Kidney tubule cell (primary cell): ENCODE results near the gene KCNN2.

Source experiments
- DNase-seq: peaks from one replicate; pipeline ENCODE4 v3.0.0-alpha.2; 2018; ENCODE audit warnings: low spot score

KCNN2 gene

DNA sequence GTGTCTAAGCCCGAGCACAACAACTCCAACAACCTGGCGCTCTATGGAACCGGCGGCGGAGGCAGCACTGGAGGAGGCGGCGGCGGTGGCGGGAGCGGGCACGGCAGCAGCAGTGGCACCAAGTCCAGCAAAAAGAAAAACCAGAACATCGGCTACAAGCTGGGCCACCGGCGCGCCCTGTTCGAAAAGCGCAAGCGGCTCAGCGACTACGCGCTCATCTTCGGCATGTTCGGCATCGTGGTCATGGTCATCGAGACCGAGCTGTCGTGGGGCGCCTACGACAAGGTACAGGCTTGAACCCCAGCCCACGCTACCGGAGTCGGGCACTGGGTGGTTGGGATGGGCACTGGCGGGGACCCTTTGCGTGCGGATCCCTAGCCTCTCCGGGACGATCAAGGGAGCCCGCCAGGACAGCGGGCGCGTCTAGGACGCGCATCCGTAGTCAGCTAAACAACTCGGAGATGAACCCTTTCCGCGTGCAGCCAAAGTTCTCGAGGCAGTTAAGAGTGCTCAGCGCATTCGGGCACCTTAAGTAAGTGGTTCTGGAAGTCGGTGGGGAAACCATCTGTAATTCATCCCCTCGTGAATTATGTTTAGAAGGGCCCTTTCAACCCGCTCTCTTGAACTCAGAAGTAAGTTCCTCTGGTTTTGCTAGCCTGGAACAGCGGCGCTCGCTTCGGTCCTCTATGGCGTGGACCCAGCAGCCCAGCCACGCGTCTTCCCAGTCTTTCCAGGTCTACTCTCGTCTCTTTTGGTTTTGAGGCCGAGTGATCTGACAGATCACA is 1.3 kb downstream of the KCNN2 start:
- DNase-seq = no peak

DNA sequence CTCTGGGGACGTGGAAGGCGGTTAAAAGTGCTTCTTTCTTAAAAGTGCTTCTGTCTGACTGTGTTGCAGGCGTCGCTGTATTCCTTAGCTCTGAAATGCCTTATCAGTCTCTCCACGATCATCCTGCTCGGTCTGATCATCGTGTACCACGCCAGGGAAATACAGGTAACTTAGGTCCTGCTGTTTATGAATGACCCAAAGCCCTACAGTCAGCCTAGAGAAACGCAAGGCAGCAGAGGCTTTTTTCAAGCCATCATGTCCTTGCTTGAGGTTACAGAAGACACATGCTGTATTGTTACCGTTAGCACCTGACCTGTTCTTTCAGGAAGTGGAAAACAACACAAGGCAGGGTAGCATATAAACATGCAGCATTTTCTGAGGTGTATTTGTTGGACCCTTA is 2.0 kb downstream of the KCNN2 start:
- no peak for DNase-seq

DNA sequence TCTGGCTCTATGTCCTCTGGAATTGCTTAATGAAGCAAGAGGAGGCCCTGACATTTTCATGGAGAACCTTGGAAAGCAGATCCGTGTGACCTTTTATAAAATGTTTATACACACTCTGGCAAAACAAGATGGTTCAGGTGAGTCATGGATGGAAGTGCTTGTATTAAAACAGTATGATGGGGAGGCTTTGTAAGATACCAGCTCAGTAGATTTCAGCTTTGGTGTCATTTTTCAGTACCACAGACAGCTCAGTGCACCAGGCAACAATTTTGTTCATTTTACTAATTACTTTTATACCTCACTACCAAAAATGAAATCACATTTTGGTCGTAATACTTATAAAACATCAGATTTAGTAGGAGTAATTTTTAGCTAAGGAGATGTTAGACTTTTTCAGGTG is 5.2 kb downstream of the KCNN2 start:
- no peak for DNase-seq

DNA sequence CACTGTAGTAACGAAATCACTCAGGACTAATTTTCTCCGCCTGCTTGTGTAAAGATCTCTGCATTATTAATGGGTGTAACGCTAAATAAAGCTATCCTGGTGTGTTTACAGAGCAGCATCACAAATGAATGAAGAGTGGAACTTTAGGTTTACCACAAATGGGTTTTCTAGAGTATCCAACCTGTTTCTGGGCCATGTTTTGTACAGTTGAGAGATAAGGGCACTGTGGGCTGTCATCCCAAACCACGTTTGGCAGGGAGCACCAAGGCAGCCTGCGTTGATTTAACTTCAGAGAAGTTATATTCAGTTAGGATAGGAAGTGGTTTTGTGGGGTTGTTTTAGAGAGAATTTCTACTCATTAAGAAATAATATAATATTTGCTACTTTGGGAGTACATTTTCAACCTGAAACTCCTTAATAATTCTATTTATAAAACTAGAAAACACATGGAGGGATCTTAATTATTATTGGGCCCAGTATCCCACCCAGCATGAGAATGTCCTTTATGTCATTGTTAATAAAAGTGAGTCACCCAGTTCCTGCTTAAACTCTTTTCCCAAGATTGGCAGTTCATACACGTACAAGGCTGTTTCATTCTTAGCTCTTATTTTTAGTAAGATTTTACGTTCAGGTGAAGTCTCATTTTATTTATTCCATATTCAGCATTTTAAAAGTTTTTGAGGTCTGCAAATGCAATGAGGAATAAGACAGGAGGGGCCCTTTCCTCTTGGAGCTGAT is 8.0 kb downstream of the KCNN2 start:
- DNase-seq = no peak

DNA sequence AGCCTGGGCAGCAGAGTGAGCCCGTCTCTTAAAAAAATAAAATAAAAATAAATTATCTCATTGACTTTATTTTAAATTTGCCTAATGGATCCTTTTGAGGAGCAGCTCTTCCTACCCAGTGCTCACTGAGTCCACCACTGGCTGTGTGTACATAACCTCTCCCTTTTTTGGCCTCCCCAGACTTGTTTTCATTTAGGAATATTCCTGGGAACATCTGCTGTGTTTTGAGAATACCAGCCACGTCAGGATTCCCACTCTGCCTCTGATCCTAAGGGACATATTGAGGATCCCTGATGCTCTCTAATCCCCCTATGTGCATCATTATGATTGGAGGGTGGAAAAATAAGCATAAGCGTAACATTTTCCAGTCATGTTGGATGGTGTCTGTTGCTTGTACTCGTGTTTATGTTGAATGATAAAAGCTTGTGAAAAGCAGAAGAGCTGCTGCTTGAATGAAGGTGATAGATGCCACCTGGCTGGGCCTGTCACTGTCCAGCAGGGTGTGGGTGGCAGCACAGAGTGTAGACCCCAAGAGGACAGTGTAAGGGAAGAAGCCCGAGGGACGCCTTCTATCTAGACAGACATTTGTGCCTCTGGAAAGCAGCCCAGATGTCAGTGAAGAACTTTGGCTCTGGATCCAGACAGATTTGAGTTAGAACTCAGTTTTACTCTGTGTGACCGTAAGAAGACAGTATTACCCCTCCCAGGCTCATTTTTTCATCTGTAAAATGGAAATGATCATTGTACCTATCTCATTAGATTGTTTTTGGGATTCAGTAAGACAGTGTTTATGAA is 15.4 kb downstream of the KCNN2 start:
- DNase-seq = no peak

DNA sequence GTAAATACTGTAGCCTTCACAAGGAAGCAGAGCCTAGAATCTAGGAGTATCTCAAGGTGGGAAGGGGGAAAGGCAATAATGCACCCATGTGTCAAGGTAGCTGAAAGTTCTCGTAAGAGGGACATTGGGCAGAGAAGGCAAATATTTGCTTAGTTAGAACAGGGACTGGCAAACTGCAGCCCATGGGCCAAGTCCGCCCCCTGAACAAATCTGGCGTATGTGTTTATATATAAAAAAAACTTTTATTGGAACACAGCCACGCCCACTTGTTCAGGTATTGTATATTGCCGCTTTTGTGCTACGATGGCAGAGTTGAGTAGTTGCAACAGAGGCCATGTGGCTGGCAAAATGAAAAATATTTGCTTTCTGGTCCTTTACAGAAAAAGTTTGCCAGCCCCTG is 16.1 kb downstream of the KCNN2 start:
- no peak for DNase-seq

DNA sequence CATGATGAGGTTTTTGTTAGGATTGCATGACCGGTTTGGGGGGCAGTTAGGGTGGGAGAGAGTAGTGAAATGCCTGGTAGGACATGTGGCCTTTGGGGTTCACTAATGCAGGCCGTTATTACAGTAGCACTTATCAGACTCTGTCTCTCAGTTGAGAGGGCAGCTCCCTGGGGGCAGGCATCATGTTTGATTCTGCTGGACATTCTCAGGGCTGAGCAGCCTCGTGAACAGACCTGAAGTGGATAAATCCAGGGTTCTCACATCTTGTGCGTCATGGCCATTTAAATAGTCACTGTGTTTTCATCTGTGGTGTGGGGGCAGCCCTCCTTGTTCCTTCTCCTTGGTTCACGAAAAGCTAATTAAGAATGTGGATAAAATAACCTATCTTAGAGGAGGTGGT is 18.9 kb downstream of the KCNN2 start:
- no peak for DNase-seq

DNA sequence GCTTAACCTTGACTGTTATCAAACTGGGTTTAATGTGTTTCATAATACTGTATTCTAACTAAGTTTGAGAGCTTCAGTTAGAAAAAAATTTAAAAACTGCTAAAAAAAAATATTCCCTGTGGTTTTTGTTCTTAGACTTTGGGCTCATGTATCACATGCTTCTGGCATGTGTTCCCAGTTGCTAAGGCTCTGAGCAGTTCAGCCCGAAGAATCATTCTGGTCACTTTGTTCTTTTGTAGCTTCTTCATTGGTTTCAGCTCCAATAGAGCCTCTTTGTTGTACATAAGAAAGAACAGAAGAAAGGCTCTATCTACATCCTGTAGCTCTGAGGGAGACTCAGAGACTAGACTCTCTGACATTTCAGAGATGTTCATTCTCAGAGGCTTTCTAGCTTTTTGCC is 25.6 kb downstream of the KCNN2 start:
- no peak for DNase-seq

DNA sequence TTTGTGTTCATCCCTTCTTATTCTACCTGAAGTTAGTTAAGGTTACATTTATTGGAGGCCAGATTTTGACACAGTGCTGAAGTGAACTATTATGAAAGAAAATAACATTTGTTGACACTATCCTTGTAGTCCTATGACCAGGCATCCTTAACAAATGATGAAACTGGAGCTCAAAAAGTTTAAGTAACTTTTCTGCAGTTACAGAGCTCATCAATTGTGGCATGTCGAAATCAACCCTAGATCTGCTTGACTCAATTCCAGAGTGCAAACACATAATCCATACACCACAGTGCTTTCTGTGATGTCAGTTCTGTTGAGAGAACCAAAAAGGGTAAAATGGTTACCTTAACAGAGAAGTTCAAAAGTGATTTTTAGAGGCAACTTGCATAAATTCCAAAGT is 28.6 kb downstream of the KCNN2 start:
- no peak for DNase-seq

DNA sequence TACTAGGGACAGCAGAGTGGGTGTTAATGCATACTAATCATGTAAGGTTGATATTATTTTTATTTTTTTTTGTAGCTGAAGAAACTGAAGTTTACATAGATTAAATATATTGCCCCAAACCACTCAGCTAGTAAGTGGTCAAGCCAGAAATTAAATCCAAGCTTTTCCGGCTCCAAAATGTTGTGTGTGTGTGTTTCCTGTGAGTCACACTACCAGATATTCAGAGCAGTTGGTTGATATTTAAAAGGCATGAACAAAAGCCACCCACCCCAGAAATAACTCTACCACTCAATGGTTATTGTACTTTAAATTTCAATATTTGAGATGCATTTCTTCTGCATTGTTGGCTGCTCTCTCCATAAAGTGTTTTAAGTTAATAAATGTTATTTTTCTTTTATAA is 29.5 kb downstream of the KCNN2 start:
- peak; percentile 43 for DNase-seq

DNA sequence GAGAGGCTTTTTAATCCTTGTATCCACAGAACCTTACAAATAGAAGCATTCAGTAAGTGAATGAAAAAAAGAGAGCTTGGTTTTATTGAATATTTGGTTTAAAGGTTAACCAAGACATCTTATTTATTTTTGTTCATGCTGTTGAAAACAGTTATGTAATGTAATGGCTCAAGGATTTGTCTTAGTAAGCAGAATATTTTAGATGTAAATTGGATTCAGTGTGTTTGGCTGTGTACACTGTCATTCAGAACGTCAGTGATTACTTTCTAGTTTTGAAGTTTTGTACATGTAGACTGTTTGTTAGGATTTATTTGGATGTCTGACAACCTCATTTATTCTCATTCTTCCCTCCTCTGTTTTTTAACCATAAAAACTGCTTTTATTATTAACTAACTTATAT is 31.3 kb downstream of the KCNN2 start:
- no peak for DNase-seq

DNA sequence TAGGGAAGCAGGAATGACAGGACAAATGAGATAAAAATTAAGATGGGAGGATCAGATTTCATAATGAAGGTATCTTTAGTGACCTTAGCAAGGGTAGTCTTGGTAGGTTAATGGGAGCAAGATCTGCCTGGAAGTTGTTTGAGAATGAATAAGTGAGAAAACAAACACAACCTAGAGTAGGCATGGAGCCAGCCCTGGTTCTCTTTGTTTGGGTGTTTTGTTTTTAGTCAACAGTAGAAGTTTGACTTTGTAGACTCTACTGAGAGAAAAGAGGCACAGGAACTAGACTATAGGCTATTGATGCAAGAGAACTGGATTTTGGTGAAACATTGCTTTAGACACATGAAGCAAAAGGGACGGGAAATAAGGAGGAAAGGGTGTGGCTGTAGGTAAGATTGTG is 40.3 kb downstream of the KCNN2 start:
- no peak for DNase-seq

DNA sequence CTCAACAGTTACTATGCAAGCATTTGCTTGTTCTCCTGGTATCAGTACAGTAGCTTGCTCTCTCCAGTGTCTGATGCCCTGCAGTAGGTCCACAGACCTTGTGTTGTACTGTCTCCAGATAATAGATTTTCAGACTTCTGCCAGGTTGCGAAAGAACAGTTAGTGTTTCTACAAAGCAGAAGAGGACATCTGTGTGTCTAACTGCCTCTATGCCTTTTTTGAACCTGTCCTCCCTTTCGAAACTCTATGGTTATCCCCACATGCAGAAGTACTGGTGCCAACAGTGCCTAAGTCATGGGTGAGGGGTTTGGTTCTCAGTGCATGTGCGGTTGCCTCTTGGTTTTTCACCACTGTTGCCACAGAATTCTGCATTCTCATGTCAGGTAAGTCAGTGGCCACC is 45.9 kb downstream of the KCNN2 start:
- DNase-seq = no peak

DNA sequence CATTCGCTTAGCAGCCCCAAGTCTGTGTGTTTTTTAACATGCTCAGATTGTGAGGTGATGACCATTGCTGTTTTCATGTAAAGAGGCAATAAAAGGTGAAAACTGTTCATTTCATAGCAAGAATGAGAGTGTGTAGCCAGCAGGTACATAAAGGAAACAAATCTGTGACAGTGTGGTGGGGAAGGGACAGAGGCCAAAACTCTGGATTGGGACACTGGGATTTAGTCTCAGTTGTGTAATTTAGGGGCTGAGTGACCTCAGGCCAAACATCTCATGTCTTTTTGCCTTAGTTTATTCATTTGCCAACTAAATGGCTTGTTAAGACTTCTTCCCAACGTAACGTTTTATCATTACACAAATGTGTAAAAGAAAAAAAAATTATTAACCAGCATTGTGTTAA is 47.0 kb downstream of the KCNN2 start:
- DNase-seq = no peak

DNA sequence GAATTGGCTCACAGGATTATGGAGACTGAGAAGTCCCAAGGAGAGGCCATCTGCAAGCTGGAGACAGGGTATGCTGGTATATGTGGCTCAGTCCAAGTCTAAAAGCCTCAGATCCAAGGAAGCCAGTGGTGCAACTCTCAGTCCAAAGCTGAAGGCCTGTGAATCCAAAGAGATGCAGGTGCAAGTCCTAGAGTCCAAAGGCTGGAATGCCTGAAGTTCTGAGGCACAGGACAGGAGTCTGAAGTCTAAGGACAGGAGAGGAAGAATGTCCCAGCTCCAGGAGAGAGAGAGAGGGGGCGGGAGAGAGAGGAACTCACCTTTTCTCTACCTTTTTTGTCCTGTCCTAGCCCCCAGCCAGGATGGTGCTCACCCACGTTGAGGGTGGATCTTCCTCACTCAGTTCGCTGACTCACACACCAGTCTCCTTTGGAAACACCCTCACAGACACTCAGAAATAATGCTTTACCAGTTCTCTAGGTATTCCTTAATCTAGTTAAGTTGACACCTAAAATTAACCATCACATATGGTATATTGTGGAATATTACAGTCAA is 49.6 kb downstream of the KCNN2 start:
- DNase-seq = no peak

DNA sequence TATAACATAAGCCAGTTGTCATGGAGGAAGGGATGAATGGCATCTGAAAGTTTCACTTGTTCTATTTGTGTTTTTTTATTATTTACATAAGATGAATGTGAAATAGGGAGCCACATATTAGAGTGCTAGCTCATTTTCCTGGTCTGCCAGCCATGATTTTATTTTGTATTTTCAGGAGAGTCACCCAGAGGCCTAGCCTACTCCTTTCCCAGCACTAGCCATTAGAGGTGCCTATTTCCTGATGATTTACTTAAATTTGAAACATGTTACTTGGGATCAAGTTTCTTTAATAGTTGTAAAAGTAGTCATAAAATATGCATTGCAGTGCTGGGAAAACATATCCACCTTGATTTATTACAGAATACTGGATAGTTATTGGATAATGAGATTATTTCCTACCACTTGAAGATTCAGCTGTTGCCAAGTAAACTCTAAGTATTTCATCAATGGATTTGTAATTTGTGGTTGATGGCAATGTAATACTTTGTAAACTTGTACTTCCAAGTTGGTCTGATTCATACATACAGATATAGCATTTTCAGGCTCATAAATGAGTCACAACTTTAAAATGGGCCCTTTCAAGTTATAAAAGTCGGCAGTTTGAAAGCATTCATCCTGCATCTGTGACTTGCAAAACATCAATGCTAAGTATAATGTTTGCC is 50.8 kb downstream of the KCNN2 start:
- peak; percentile 48 for DNase-seq

DNA sequence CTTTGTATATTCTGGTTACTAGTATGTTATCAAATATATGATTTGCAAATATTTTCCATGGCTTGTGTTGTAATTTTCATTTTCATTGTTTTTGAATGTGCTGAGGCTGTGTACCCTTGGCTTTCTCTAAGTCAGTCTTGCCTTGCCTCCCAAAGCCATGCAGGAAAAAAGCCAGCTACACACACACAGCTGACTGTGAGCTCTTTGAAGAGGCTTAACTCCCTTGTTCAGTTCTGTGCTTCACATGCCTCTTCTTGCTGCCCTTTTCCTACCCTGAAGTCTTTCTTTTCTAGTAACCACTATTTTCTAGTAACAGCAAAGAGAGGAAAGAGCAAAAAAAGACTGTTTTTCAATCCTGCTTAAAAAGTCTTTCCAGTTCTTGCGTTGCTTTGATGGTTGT is 53.9 kb downstream of the KCNN2 start:
- no peak for DNase-seq

DNA sequence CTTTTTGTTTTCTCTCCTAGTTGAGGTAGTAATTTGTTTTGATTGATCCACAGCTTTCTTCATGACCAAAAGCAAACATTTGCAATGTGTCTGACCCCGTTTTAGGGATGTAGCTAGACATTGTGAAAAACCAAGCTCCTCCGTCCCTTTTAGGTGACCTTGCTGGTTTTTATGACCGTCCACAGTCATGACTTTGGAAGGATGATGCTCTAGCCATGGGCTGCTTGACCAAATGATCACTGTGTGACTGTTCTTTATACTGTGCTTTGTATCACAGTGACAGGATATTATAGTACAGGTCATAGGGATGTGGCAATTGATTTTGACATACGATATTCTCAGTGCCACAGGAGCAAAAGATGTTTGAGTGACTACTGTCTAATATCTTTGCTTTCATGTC is 54.4 kb downstream of the KCNN2 start:
- no peak for DNase-seq

DNA sequence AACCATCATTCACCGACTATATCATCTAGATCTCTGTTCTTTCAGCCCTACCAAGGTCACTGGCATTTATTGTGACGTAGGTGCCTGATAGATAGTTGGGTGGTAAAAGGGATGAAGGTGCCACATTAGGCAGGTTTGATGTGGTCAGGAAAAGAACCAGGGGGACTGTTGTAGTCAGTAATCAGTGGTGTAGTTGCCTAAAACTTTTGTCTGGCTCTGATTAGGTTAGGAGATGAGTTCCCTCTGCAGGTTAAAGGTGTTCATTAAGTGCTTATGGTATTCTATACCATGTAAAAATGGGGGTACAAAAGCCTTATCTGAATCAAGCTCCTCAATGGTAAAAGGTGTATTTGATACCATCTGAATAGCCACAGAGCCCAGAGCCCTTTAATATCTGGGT is 55.6 kb downstream of the KCNN2 start:
- DNase-seq = no peak

DNA sequence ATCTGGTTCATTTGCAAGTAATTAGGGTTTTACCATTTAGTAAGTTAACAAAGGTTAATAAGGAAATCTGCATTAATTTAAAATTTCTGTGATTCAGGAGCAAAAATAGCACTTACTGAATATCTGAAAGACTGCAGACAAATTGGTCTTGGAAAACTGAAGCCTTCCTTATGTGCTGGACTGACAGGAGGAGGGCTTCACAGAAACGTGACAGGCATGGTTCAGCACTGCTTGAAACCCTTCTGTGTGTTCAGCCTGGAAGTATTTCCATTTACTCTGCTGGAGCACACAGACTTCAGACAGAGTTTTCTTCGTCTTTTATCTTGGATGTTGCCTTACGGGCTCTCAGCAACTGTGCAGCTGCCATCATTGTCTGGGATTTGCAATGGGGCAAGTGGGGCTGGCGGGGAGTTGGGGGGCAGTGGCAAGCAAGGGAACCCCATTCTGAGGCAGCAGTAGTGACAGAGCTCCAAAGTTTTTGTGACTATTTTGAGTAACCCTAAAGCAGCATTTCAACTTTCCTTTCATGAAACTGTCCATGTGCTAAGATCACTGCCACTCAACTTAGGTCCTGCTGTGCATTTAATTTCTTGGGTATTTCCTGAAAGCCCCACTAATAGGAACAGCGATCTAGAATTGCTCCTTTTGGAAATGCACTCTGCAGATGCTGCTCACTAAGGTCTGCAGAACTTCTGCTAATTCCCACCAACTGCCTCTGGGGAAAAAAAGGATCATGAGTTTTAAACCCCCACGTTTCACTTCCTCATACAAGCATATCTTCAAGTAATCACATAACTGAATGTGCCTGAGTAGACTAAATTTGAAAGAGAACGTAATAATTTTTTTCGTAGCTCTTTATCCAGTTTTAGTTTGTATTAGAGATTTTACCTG is 56.6 kb downstream of the KCNN2 start:
- no peak for DNase-seq

DNA sequence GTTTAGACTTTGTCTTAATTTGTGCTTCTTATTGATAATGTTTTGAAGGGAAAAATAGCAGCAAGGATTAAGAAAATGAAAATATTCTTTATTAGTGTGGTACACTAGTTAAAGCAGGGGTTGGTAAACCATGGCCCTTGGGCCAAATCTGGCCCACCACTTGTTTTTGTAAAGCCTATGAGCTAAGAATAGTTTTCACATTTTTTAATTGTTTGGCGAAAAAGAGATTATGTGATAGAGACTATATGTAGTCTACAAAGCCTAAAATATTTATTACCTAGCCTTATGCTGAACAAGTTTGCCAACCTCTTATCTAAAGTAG is 57.2 kb downstream of the KCNN2 start:
- DNase-seq = no peak
